GM21786 (cell line): ENCODE data around the gene NEK10.

ENCODE experiments used
- ATAC-seq: cut with Tn5 transposase; IDR thresholded peaks from one replicate; pipeline ENCODE4 v1.9.1; 2021; ENCODE audit not compliant: unreplicated experiment

The NEK10 gene

DNA sequence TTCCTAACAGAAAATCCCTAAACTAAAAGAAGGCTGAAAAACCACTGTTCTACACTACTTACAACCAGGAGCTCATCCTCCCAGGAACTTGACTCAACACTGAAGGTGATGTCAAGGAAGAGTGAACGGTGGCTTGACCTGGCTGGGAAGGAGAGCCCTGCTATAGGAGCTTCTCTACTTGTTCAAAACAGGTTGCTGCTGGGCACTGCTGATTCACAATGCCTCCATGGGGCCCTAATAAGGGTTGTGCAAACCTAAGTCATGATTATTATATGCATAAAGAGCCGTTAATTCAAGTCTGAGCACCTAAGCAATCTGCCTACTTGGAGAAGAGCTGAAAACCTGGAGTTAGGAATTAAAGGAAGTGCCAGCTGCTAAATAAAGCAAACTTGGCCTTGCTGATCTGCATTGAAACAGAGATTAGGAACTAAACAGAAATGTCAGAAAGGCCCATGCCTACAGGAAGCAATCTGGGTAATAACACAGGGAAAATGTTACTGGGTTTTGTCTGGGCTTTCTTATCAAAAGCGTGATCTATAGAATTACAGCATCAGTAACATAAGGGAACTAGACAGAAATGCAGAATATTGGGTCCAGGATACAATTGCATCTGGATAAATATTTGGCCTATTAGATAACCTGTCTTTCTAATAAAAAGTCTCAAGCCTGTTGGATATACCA lies 243.2 kb downstream of the NEK10 start:
- no peak for ATAC-seq

DNA sequence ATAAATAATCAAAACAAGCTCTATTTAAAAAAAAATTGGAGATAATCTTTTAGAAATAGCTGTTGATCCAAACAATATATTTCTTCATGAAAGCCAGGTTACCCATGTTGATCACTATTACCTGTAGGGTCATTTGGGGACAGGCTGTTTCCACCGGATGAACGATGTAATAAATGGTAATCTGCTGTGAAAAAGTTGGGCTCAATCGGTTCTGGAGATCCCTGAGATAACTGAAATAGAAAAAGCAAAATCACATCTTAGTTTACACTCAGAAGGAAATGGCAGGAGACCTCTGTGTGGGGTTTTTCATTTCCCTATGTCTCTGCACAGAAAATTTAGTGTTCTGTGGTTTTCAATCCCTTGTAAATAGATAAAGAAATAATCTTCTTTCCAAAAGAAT lies 249.5 kb downstream of the NEK10 start:
- ATAC-seq = no peak

DNA sequence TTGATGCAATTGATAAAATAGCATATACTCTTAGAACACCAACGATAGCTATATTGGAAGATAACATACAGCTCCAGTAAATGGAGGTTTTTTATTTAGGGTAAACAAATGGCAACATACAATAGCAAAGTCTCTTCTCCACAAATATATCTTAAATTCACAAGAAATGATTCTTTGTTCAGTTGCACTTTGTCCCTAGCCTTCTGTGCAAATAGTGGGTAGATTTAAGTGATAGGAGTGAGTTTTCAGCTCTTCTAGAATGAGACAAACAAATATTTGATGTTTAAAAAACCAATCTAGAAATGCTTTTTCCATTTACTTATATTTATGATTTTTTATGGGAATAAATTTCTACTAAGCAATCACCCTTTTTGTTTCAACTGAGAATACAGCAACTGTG lies 253.8 kb downstream of the NEK10 start:
- no peak for ATAC-seq

DNA sequence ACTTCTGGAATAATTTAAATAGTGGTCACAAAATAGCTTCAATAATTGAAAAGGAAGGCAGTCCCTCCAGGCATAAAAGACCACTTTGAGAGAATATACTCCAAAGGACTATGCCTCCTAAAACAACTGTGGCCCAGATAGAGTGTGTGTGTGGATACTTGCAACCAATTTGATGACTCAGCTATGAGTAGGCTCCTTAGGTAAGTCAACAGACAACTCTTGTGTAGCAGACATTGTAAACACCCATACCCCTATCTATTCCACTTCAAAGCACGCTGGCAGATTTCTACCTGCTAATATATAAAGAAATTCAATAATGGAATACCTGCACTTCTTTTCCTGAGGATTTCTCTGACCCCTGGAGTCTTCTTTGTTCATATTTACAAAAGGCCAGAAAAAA lies 254.5 kb downstream of the NEK10 start:
- ATAC-seq = no peak

DNA sequence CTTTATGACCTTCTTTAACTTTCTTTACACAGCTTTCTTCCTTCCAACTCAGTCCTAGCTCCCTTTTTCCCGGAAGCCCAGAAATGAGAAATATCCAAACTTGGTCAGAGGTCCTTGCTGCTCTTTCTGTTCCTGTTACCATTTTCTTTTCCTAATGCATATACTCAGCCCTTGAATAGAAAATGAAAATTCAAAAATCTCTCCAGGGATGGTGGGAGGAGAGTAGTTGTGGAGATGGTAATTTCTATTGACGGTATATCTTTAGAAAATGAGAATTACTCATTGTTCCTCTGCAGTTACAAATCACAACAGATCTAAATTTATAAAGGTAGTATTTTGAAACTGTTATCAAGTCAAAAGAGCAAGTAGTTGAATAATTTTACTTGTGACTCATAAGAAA lies 255.1 kb downstream of the NEK10 start:
- no peak for ATAC-seq

DNA sequence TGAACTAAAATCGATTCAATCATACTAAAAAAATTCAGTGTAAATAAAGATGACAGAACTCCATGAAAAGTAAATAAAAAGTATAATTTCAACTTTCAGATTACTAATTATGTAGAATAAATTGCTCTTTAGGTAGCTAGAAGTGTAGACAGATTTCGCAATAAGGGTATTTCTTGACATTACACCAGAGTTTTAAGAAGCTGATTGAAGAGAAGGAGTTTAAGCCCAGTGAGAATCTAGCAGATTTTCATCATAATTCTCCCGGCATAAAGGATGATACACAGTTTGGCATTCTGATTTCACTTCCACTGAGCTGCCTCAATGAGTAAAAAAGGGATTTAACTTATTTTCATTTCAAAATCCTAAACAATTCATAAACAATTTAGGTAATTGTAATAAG lies 259.2 kb downstream of the NEK10 start:
- no peak for ATAC-seq

DNA sequence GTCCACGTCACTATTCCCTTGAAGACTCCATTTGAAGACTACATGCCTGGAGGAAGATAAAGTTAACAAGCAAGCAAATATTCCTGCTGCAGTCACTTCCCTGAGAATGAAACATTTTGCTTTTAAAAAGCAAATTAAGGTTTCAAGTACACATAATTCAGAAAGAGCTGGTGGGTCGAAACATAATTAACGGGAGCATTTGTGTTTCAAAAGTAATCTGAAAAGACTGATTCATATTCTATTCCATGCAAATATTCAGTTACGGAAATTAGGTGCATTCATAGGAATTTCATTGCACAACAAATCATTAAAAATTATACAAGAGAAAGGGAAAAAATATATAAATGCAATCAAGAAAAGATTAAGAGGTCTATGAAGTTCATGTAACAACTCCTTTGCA lies 260.9 kb downstream of the NEK10 start:
- no peak for ATAC-seq

DNA sequence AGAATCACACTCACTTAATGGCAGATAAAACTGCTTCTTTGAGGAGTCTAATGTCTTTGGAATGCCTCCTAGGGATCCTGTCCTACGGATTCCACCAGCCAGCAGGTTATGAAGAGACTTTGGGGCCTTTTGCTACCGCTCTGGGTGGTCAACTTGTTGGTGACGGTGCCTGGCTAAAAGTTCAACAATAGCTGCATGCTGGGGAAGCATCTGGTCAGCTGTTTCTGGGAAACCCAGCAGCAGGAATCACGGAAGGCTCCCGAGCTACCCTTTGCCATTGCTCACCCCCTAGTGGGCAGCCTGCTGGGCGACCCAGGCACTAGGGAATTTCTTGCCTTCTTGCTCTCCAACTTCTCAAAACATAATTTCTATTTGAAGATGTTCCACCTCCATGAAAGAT lies 263.3 kb downstream of the NEK10 start:
- ATAC-seq = no peak

DNA sequence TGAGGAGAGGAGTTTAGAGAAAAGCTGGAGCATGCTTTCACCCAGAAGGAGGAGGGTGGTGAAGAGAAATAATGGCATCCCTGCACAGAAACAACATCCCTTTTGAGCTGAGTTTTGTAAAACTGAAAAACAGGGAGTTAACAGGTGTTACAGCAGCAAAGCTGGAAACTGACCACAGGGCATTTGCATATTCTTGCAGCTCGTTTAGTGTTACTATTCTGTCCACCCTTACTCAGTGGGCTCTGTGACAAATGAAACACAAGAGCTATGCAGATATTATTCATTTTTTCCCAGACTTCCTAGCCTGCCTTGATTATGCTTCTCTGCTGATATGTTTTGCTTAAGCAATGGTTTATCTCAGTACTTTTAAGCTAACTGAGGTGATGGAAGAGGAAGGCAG lies 272.0 kb downstream of the NEK10 start:
- ATAC-seq = no peak

DNA sequence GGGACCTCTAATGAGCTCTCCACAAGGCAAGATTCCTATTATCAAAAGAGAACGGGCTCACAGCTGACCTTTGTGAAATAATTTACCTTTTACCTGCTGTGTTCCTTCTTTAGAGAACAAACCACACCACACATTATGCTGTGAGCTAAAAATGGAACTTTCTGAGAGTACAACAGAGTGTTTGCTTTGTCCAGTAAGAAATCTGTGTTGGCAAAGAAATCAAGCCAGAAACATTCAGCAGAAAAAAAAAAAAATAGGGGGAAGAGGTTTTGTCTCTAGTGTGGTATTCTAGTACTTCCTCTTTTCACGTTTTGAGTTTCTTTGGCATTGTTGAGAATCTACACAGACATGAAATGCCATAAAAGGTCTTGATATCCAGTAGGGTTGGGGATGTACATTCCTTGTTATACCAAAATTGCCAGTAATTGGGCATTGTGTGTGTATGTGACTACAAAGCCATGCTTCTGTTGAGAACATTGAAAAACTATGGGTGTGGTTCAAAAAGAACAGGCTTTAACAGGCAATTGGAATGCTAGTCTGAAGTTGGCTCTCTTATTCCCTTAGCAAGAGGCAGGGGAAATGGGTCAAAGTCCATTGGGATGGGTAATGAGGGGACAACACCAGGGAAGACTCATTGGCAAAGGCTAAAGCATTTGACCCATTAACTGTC lies 273.5 kb downstream of the NEK10 start:
- no peak for ATAC-seq

DNA sequence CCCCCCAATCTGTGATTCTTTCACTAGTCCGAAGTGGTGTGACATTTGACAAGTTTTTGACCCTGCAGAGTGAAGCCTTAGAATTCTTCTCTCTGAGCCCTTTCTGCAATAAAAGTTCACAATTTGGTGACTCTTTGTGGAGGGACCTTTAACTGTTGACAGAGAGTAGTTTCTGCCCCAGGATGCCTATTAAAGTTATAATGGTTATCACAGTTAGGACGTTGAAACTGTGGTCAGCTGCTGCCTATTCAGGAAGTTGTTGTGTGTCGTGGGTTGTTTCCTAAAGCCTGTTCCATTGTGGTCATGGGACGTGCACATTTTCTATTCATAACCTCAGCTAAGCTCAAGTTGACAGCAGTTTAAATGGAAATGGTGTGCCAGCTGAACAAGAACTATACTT lies 274.5 kb downstream of the NEK10 start:
- no peak for ATAC-seq

DNA sequence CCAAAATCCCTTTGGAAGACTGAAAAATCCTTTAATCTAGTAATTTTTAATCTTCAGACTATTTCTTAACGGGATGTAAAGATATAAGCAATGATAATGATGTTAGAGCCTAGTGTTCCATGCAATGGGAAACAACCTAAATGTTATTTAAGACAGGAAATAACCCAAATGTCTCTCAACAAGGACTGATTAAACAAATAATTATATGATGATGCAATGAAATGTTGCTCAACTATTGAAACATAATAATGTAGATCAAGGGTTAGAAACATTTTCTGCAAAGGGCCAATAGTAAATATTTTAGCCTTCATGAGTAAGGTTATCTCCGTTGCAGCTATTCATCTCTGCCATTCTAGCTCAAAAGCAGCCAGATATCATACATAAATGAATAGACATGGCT lies 275.4 kb downstream of the NEK10 start:
- ATAC-seq = no peak

DNA sequence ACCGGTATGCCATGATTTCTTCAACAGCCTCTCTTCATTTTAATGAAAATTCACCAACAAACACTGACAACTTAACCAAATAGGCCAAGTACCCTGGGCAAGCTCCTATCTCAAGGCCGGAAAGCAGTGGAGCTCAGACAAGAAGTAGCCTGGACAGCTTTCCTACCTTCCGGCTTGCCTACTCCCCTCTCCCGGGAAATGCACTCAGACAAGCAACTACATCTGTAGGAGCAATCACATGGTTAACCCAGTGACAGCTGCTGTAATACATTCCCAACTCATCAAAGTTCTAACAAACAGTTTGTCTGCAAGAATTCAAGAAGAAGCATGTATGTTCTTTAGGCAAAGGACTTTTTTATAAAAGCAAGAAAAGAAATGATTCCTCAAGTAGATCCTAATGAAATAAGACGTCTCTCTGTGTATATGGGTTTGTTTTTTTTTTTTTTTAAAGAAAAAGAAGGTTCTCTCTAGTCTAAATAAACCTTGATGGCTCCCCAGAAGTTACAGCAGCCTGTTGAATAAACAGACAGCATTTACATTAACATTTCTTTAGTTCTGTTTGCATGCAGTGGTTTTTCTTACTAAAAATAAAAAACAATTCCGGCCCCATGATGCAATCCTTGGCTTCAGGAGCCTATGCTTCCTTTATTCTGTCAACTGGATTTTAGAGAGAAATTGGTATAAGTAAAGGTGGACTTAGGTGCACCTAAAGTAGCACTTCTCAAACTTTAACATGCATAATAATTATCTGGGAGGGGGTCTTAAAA lies 278.7 kb downstream of the NEK10 start:
- ATAC-seq = no peak

DNA sequence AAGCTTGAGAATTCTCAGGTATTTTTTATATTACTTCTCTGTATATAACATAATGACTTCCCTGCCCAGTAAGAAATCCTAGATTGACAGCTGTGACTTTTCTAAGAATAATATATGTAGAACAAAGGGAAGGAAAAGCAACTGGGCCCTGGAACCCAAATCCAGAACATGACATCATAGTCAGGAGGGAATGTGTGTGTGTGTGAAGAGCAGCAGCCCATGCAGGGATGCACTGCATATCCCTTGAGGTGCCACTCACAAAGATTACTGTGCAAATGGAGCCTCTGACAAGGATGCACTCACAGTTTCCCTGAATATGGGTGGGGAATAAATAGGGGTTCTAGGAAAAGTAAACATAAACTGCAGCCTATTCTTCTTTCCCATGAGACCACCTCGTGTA lies 279.5 kb downstream of the NEK10 start:
- ATAC-seq = no peak

DNA sequence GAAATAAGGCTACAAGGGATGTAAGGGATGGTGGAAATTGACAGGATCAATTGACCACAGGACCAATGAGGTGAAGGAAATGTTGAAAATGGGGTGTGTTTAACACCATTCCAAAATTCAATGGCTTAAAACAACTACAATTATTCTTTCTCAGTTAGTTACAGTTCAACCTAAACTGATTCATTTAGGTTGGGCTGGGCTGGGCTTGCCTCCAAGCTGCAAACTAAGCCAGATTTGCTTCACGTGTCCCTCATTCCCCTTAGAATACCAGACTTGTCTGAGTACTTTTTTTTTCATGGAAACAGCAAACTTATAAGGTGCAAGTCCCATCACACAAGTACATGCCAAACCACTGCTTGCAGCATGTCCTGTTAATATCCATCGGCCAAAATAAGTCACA lies 280.1 kb downstream of the NEK10 start:
- ATAC-seq = no peak

DNA sequence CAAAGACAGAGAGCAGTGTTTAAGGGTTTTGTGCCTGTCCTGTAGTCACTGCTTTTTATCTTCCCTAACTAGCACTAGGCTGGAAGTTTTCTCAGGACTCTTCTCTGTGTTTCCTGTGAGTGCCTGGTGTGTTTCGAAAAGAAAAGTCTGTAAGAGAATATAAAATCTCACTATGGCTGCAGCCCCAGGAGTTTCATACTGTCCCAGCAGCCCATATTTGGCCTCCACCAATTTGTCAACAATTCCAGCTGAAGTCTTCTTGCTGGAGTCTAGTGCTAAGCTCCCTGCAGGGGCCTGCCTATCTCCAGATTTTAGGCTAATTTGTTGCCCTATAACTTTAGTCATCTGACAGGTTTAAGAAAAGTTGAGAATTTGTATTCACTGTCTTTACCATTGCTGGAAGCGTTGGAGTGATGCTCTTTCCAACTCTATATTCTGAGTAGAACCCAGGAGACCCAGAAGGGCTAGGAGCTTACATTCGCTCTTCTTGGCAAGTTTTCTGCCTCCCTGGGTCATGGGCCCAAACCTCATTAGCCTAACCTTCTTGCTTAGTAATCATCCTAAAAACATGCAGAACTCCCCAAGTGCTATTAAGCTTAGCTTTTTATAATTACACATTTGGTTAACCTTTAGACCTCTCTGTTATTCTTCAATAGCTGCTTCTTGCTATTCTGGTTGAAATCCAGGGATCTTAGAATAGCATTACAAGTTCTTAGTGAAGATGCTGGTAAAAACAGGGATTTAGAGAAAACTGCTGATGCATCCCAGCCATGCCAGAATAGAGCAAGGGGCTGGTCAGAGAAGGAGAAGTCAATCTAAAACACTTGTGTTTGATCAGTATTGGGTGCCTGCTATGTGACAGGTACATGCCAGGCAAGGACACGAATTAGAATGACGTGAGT lies 283.1 kb downstream of the NEK10 start:
- ATAC-seq = no peak

DNA sequence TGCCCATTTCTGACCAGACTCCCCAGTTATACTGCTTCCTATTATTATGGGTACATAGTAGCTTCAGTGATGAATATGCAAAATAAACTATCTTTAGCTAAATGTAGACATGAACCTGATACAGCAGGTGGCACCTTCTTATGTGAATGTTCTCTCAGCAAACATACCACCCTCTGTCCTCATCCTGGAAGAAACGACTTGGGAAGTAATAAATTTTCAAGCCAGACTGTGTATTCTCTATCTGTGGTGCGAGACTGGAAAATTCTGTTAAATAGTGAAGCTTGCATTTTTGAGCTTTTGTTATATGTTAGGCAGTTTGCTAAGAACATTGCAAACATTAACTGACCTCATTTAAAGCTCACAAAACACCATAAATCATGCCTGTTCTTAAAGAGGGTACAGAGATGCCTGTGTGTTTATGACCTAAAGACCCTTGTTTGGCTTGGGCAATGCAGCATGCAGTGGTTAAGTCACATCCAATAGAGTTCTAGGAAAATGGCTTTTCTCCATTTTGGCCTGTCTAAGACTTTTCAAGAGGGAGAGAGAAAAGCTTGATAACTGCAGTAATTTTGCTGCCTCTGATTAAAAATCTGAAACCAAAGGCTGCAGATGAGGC lies 287.1 kb downstream of the NEK10 start:
- no peak for ATAC-seq

DNA sequence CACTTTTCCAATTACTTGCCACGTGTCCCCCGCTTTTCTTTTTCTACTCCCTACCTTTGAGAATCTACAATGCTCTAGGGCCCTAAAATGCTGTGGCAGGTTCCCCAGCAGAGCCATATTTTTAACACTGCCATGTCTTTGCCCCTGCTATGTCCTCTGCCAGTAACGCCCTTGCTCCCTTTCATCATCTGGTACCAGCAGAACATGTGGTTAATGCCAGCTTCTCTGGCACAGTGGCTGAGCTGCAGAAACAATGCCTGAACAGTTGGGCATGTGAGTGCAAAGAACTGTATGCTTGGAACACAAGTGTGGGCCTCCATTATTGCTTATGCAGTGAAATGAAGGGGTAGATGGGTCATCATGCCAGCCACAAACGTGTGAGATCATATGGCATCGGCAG lies 287.6 kb downstream of the NEK10 start:
- no peak for ATAC-seq

DNA sequence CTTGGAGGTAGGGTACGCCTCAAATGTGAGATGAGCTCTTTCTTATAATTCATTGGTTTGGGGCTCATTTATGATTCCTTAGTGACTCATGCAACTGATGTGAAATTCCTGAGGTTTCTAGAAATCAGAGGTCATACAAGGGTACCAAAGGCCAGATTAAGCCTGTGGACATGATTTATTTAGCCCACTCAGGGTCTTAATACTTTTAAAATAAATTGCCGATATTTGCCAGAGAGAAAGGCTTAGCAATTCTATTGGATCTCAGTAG lies 289.0 kb downstream of the NEK10 start:
- no peak for ATAC-seq

DNA sequence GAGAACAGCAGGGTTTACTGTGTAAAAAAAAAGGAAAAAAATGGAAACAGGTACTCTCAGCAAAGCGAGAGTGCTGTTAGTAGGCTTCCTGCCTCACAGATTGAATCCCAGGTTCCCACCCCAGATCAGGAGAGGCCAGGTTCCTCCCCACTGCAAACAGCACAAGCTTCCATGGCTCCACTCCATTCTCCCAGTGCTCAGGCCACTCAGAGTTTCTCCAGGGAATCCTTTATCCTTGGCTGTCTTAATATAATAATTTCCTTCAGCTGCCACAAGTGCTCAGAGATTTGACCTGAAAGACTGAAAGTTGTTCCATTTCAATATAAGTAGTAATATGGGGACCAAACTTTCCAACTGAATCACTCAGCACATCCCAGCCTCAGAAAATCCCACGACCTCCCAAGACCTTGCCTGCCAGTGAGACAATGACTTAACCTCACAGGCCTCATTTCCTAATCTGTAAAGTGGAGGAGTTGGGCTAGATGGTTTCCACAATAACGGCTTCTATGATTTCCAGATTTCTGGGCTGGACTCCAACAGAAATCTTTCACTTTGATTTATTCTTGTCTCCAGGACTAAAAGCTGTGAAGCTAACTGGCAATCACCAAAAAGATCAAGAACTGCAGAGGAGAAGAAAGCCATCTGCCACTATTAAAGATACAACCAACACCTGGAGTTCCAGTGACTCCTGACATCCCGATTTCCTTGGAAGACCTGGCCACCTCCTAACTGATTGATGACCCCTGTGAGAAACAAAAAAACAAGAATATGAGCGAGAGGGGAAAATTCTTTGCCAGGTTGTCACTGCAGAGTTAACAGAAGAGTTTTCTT lies 289.5 kb downstream of the NEK10 start:
- ATAC-seq = no peak
